Mesendoderm (in vitro differentiated cells): Measurements from ENCODE around the gene MUL1.
A peak's percentile ranks its signal among the peaks of the same experiment; 100 is the strongest.

Source experiments
- DNase-seq: peaks from one replicate; pipeline ENCODE4 v3.0.0; 2013
- H2AK5ac ChIP-seq: 2 replicates; pipeline ENCODE4 v1.6.1; 2013; ENCODE audit warnings: low read length, inconsistent platforms
- H2BK120ac ChIP-seq: 2 replicates; pipeline ENCODE4 v1.6.1; 2013; ENCODE audit warnings: low read depth, mild to moderate bottlenecking, low read length, moderate library complexity, mixed read lengths
- H2BK15ac ChIP-seq: replicated peaks from 2 replicates; pipeline ENCODE4 v1.6.1; 2013; ENCODE audit warnings: low read depth, mild to moderate bottlenecking, moderate library complexity
- H2BK5ac ChIP-seq: 2 replicates; pipeline ENCODE4 v1.6.1; 2013; ENCODE audit warnings: low read length, inconsistent platforms
- H3K18ac ChIP-seq: 2 replicates; pipeline ENCODE4 v1.6.1; 2013; ENCODE audit warnings: mild to moderate bottlenecking, low read length, mixed read lengths
- H3K23ac ChIP-seq: one replicate; pipeline ENCODE4 v1.6.1; 2013; ENCODE audit warnings: low read length
- H3K27ac ChIP-seq: 2 replicates; pipeline ENCODE4 v1.5.1; 2013; ENCODE audit warnings: low read depth, mild to moderate bottlenecking, inconsistent platforms, low read length, moderate library complexity
- H3K27me3 ChIP-seq: 2 replicates; pipeline ENCODE4 v1.6.1; 2013; ENCODE audit warnings: low read length, control low read depth, mild to moderate bottlenecking, inconsistent platforms; ENCODE audit not compliant: insufficient read depth, poor library complexity
- H3K36me3 ChIP-seq: 2 replicates; pipeline ENCODE4 v1.6.1; 2013; ENCODE audit warnings: low read length, inconsistent platforms; ENCODE audit not compliant: control insufficient read depth, insufficient read depth
- H3K4ac ChIP-seq: one replicate; pipeline ENCODE4 v1.6.1; 2013; ENCODE audit warnings: low read depth, mild to moderate bottlenecking, low read length, moderate library complexity
- H3K4me1 ChIP-seq: 2 replicates; pipeline ENCODE4 v1.6.1; 2013; ENCODE audit warnings: low read depth, low read length, inconsistent platforms; ENCODE audit not compliant: control insufficient read depth
- H3K4me2 ChIP-seq: 2 replicates; pipeline ENCODE4 v1.6.1; 2013; ENCODE audit warnings: low read length
- H3K4me3 ChIP-seq: 2 replicates; pipeline ENCODE4 v1.5.1; 2013; ENCODE audit warnings: mild to moderate bottlenecking, low read length
- H3K56ac ChIP-seq: one replicate; pipeline ENCODE4 v1.6.1; 2013; ENCODE audit warnings: low read length
- H3K79me1 ChIP-seq: 2 replicates; pipeline ENCODE4 v1.6.1; 2013; ENCODE audit warnings: low read length, inconsistent platforms
- H3K79me2 ChIP-seq: 2 replicates; pipeline ENCODE4 v1.6.1; 2013; ENCODE audit warnings: mild to moderate bottlenecking, low read length; ENCODE audit not compliant: control insufficient read depth, insufficient read depth
- H3K9ac ChIP-seq: 2 replicates; pipeline ENCODE4 v1.6.1; 2013; ENCODE audit warnings: low read length, inconsistent platforms
- H4K5ac ChIP-seq: one replicate; pipeline ENCODE4 v1.6.1; 2013; ENCODE audit warnings: low read length
- H4K8ac ChIP-seq: one replicate; pipeline ENCODE4 v1.6.1; 2013; ENCODE audit warnings: low read depth, mild to moderate bottlenecking, control low read depth, low read length, moderate library complexity
- WGBS: extraction: QIAGEN DNeasy Blood & Tissue Kit; methylation state at CpG from one replicate; pipeline ENCODE4 v1.1.7; 2013; ENCODE audit warnings: low lambda C conversion rate, missing lambda C conversion rate; ENCODE audit not compliant: insufficient coverage; ENCODE audit errors: extremely low coverage; 5-methylcytosine and 5-hydroxymethylcytosine counted together

The MUL1 gene

DNA sequence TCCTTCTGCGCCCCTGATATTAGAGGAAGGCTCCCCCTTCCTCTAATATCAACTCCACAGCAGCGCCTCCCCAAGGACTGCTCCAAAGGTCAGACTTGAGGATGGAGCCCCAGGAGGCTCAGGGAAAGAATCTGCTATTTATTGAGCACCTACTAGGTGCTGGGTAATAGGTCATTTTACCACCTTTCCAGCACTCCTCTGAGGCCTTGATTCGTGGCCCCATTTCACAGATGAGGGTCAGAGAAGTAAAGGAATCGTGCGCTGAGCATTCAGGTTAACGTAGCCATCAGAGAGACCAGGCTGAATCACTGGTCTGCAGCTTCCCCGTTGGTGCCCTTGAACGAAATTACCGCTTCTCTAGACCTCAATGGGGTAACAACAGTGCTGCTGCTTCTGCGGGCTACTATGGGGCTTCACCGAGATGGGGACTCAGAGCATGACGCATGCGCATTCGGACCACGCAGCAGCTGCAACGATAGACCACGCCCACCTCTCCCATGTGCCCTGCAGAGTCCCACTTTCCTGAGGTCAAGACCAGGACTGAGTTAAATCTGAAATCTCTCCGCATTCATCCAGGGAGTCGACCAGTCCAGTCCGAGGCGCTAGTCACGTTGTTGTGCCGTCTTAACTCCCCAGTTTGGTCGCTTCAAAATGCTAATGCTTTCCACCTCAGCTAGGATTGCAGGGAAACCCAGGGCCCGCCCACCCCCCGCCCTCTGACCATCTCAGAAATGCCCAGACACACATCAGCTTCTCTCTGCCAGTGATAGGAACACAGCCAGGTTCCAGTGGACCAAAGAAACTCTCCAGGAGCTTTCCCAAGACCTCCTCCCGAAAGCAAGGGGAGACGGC lies 34.9 kb downstream of the MUL1 start:
- Histone ChIP-seq H2AK5ac (no peak overlapping the region), H3K4me1 (peaks cover 5% of the 10 kb centered on the region), H3K27ac (no peak overlapping the region), H3K79me2 (no peaks in the 10 kb centered on the region), H4K5ac (no peak overlapping the region), H3K4ac (no peak overlapping the region), H3K18ac (no peak overlapping the region), H3K56ac (peak overlapping the region; percentile 82), H3K36me3 (no peaks in the 10 kb centered on the region), H4K8ac (no peak overlapping the region), H3K9ac (peak overlapping the region; percentile 46), H3K27me3 (no peaks in the 10 kb centered on the region), H2BK5ac (no peak overlapping the region), H3K79me1 (no peaks in the 10 kb centered on the region), H2BK15ac (no peak overlapping the region), H3K23ac (no peak overlapping the region), H2BK120ac (no peak overlapping the region), H3K4me2 (peak overlapping the region; percentile 49), H3K4me3 (no peak overlapping the region)
- no CpG with 5 or more reads among the region's 28 CpGs for WGBS
- peak; percentile 87 for DNase-seq

- H2BK15ac ChIP-seq, result no peak overlapping the region
- no peak overlapping the region for H4K5ac ChIP-seq
- no peak overlapping the region for H2AK5ac ChIP-seq
- WGBS, result no CpG with 5 or more reads among the region's 4 CpGs
- H3K4me1 ChIP-seq, result peaks cover 3% of the 10 kb centered on the region
- H3K27ac ChIP-seq, result no peak overlapping the region
- no peaks in the 10 kb centered on the region for H3K36me3 ChIP-seq
- H3K79me1 ChIP-seq, result no peaks in the 10 kb centered on the region
- H3K4ac ChIP-seq, result no peak overlapping the region
- H3K4me3 ChIP-seq, result no peak overlapping the region
- H3K27me3 ChIP-seq, result no peaks in the 10 kb centered on the region
- no peaks in the 10 kb centered on the region for H3K79me2 ChIP-seq
- no peak overlapping the region for H3K9ac ChIP-seq
- no peak overlapping the region for H3K18ac ChIP-seq
- H4K8ac ChIP-seq, result no peak overlapping the region
- DNase-seq, result no peak
- H3K23ac ChIP-seq, result no peak overlapping the region
- no peak overlapping the region for H2BK5ac ChIP-seq
- no peak overlapping the region for H3K4me2 ChIP-seq
- H3K56ac ChIP-seq, result no peak overlapping the region
- H2BK120ac ChIP-seq, result no peak overlapping the region
Measured at GRCh38 chr1:20472121-20472520, 35.8 kb downstream of the MUL1 start.

- Histone ChIP-seq H3K4ac (no peak overlapping the region), H2BK120ac (no peak overlapping the region), H2BK5ac (no peak overlapping the region), H3K27me3 (no peaks in the 10 kb centered on the region), H3K4me2 (no peak overlapping the region), H2AK5ac (no peak overlapping the region), H3K79me1 (no peaks in the 10 kb centered on the region), H3K9ac (no peak overlapping the region), H3K79me2 (no peaks in the 10 kb centered on the region), H2BK15ac (no peak overlapping the region), H3K56ac (no peak overlapping the region), H3K27ac (no peak overlapping the region), H3K4me3 (no peak overlapping the region), H3K4me1 (no peaks in the 10 kb centered on the region), H3K23ac (no peak overlapping the region), H3K36me3 (no peaks in the 10 kb centered on the region), H4K8ac (no peak overlapping the region), H3K18ac (no peak overlapping the region), H4K5ac (no peak overlapping the region)
- no CpG with 5 or more reads among the region's 3 CpGs for WGBS
- no peak for DNase-seq
Measured at GRCh38 chr1:20470194-20470593, 37.8 kb downstream of the MUL1 start.

DNA sequence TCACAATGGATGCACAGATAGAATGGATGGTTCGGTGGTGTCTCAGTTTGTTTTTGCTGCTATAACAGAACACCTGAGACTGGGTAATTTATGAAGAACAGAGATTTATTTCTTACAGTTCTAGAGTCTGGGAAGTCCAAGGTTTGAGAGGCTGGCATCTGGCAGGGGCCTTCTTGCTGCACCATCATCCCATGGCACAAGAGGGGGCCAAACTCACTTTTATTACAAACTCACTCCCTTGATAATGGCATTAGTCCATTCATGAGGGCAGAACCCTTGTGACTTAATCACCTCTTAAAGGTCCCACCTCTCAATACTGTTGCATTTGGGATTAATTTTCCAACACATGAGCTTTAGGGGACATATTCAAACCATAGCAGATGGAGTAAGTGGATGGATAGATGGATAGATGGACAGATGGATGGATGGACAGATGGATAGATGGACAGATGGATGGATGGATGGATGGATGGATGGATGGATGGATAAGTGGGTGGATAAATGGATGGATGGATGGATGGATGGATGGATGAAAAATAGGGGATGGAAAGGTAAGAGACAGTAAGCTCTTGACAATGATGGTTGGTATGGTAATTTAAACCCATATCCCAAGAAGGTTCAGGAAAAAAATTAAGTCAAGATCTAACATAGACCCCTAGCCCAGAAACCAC lies 38.4 kb downstream of the MUL1 start:
- H3K23ac ChIP-seq, result no peak overlapping the region
- H3K18ac ChIP-seq, result no peak overlapping the region
- no peak overlapping the region for H3K27ac ChIP-seq
- H4K5ac ChIP-seq, result no peak overlapping the region
- DNase-seq, result no peak
- H3K4ac ChIP-seq, result no peak overlapping the region
- H3K9ac ChIP-seq, result no peak overlapping the region
- H3K4me2 ChIP-seq, result no peak overlapping the region
- H2BK5ac ChIP-seq, result no peak overlapping the region
- no peak overlapping the region for H3K4me3 ChIP-seq
- H2BK15ac ChIP-seq, result no peak overlapping the region
- H2BK120ac ChIP-seq, result no peak overlapping the region
- H3K79me1 ChIP-seq, result no peaks in the 10 kb centered on the region
- no peaks in the 10 kb centered on the region for H3K27me3 ChIP-seq
- H4K8ac ChIP-seq, result no peak overlapping the region
- no peaks in the 10 kb centered on the region for H3K79me2 ChIP-seq
- no peaks in the 10 kb centered on the region for H3K36me3 ChIP-seq
- WGBS, result no CpG with 5 or more reads among the region's 1 CpG
- no peak overlapping the region for H2AK5ac ChIP-seq
- no peak overlapping the region for H3K56ac ChIP-seq
- no peaks in the 10 kb centered on the region for H3K4me1 ChIP-seq

GRCh38 chr1:20466273-20466672 lies 41.7 kb downstream of the MUL1 start:
- Histone ChIP-seq H3K27me3 (no peaks in the 10 kb centered on the region), H3K4me1 (no peaks in the 10 kb centered on the region), H2AK5ac (no peak overlapping the region), H3K79me2 (no peaks in the 10 kb centered on the region), H3K27ac (no peak overlapping the region), H3K79me1 (no peaks in the 10 kb centered on the region), H4K8ac (no peak overlapping the region), H3K36me3 (no peaks in the 10 kb centered on the region), H3K56ac (no peak overlapping the region), H2BK120ac (no peak overlapping the region), H3K18ac (no peak overlapping the region), H3K4me3 (no peak overlapping the region), H2BK15ac (no peak overlapping the region), H4K5ac (no peak overlapping the region), H3K4me2 (no peak overlapping the region), H3K4ac (no peak overlapping the region), H3K23ac (no peak overlapping the region), H3K9ac (no peak overlapping the region), H2BK5ac (no peak overlapping the region)
- no peak for DNase-seq
- no CpG with 5 or more reads among the region's 9 CpGs for WGBS
